Endothelial cell of umbilical vein (primary cell): ENCODE measurements around the gene BLTP1. TPM values are rescaled to one million over a fixed set of nuclear protein-coding genes. Genes with fewer than 3 reads are reported as not detected.

Experiments used
- BruUV-seq: library from RNA; stranded (reverse); fragments of 400-500 nt; replicated peaks from 2 replicates; lab custom pipeline; 2021; lab: Mats Ljungman, UMichigan
- CTCF ChIA-PET: fragments of 300-600, 350-600 bp; sonication (Branson Sonifier 250); formaldehyde crosslinking; loops from one replicate; lab custom pipeline; 2021; ENCODE audit warnings: antibody characterized with exemption, inconsistent platforms; lab: Charles Lee
- POLR2A ChIA-PET: fragments of 300-600, 350-600 bp; sonication (Branson Sonifier 250); formaldehyde crosslinking; loops from one replicate; lab custom pipeline; 2021; ENCODE audit warnings: antibody characterized with exemption, inconsistent platforms; lab: Charles Lee
- DNase-seq: peaks from one replicate; pipeline ENCODE4 v3.0.0-alpha.2; 2011; ENCODE audit warnings: low read depth, low spot score
- FAIRE-seq: peaks from 2 replicates; lab custom pipeline; 2011; peaks lifted over from hg19 to GRCh38; lab: Jason Lieb, UNC
- H2AFZ ChIP-seq: 2 replicates; pipeline ENCODE4 v1.6.0; 2012; ENCODE audit warnings: low read depth, low read length, control low read depth, inconsistent platforms
- H3K27ac ChIP-seq: 2 replicates; pipeline ENCODE4 v1.5.1; 2011; ENCODE audit warnings: low read depth, mild to moderate bottlenecking, control low read depth, low read length, moderate library complexity; ENCODE audit not compliant: insufficient read depth
- H3K27me3 ChIP-seq, 2 experiments: 2 replicates each; pipeline versions ENCODE4 v1.6.0 to v1.6.1; 2011; ENCODE audit warnings: low read length in 2 of 2, mixed read lengths in 1 of 2; ENCODE audit not compliant: control insufficient read depth in 2 of 2, insufficient read depth in 2 of 2
- H3K36me3 ChIP-seq, 2 experiments: 2 replicates in 1 of 2; 3 replicates in 1 of 2; pipeline ENCODE4 v1.5.1; 2011; ENCODE audit warnings: low read length in 2 of 2, mild to moderate bottlenecking in 1 of 2, moderate library complexity in 1 of 2; ENCODE audit not compliant: control insufficient read depth in 2 of 2, insufficient read depth in 2 of 2; ENCODE audit errors: extremely low read depth in 1 of 2
- H3K4me1 ChIP-seq: 3 replicates; pipeline ENCODE4 v1.5.1; 2011; ENCODE audit warnings: mild to moderate bottlenecking, low read length; ENCODE audit not compliant: control insufficient read depth, insufficient read depth; ENCODE audit errors: extremely low read depth
- H3K4me2 ChIP-seq: 2 replicates; pipeline ENCODE4 v1.6.1; 2011; ENCODE audit warnings: low read length, control low read depth, mixed read lengths; ENCODE audit not compliant: insufficient read depth
- H3K4me3 ChIP-seq, 3 experiments: fragments of 200-600 bp in 1 of 3; sonication (generic), shearing (Covaris generic) in 1 of 3; replicated peaks in 1 of 3; 2 replicates each; pipeline ENCODE4 v1.5.1; 2011 to 2016; ENCODE audit warnings: control low read depth in 3 of 3, low read length in 3 of 3, mild to moderate bottlenecking in 2 of 3, inconsistent platforms in 1 of 3, low read depth in 1 of 3, moderate library complexity in 1 of 3; ENCODE audit not compliant: insufficient read depth in 1 of 3
- H3K79me2 ChIP-seq: 2 replicates; pipeline ENCODE4 v1.6.0; 2012; ENCODE audit warnings: low read length, inconsistent platforms; ENCODE audit not compliant: control insufficient read depth, insufficient read depth
- H3K9ac ChIP-seq: replicated peaks from 2 replicates; pipeline ENCODE3; 2011; ENCODE audit warnings: low read length, control low read depth; ENCODE audit not compliant: insufficient read depth; ENCODE audit errors: extremely low read depth
- H3K9me1 ChIP-seq: replicated peaks from 3 replicates; pipeline ENCODE4 v1.6.0; 2011; ENCODE audit warnings: mild to moderate bottlenecking, low read length; ENCODE audit not compliant: control insufficient read depth, insufficient read depth; ENCODE audit errors: extremely low read depth
- H3K9me3 ChIP-seq: replicated peaks from 2 replicates; pipeline ENCODE4 v1.5.1; 2012; ENCODE audit warnings: low read length, inconsistent platforms; ENCODE audit not compliant: control insufficient read depth, insufficient read depth
- H4K20me1 ChIP-seq: replicated peaks from 2 replicates; pipeline ENCODE3; 2011; ENCODE audit warnings: mild to moderate bottlenecking, low read length; ENCODE audit not compliant: control insufficient read depth, insufficient read depth; ENCODE audit errors: extremely low read depth
- EZH2 ChIP-seq: IDR thresholded peaks from 2 replicates; pipeline ENCODE4 v1.6.1; 2012; ENCODE audit warnings: borderline replicate concordance, low read depth, mild to moderate bottlenecking, moderate library complexity, low read length, inconsistent platforms; ENCODE audit not compliant: severe bottlenecking
- FOS ChIP-seq: IDR thresholded peaks from 2 replicates; pipeline ENCODE4 v1.6.1; 2011; ENCODE audit warnings: mild to moderate bottlenecking, low read length, moderate library complexity, borderline replicate concordance; ENCODE audit not compliant: insufficient read depth
- GATA2 ChIP-seq: IDR thresholded peaks from 2 replicates; pipeline ENCODE4 v1.7.0; 2011; ENCODE audit warnings: low read depth, mild to moderate bottlenecking, moderate library complexity, mixed read lengths, low read length; ENCODE audit not compliant: insufficient read length, insufficient read depth
- JUN ChIP-seq: IDR thresholded peaks from 2 replicates; pipeline ENCODE4 v1.6.1; 2011; ENCODE audit warnings: borderline replicate concordance, low read depth; ENCODE audit not compliant: insufficient read length, insufficient read depth
- MYC ChIP-seq: IDR thresholded peaks from one replicate; pipeline ENCODE4 v1.6.1; 2011; ENCODE audit warnings: mild to moderate bottlenecking, low read depth, low read length
- POLR2A ChIP-seq: IDR thresholded peaks from 2 replicates; pipeline ENCODE4 v1.6.1; 2012; ENCODE audit warnings: low read depth, mild to moderate bottlenecking, control low read depth, low read length
- POLR2AphosphoS5 ChIP-seq: IDR thresholded peaks from 2 replicates; pipeline ENCODE4 v1.6.1; 2012; ENCODE audit warnings: low read depth, mild to moderate bottlenecking, control low read depth, low read length, moderate library complexity; ENCODE audit not compliant: insufficient read depth
- dilution Hi-C: fragments of 300-500 bp; cut with MboI; formaldehyde crosslinking; loops from one replicate; pipeline ENCODE4 v1.15.0; 2019; ENCODE audit warnings: low sequenced_read_pairs; ENCODE audit not compliant: extremely low pct_ligation_motif_present
- intact Hi-C: fragments of 100-400 bp; cut with micrococcal nuclease; formaldehyde crosslinking; loops from one replicate; pipeline ENCODE4 v1.10.0; 2022
- polyA plus RNA-seq, 4 experiments: library from polyadenylated mRNA; depleted of rRNA in 3 of 4; stranded (reverse) in 3 of 4; unstranded in 1 of 4; fragments of >200 nt; gene quantifications; 2 replicates each; pipeline versions ENCODE4 v1.2.1 to v1.2.3, GENCODE V29; 2011 to 2012; ENCODE audit warnings: missing spikeins in 1 of 4
- total RNA-seq: library from RNA; stranded (reverse); gene quantifications from 2 replicates; pipeline ENCODE4 v1.2.3, GENCODE V29; 2021
- TF ChIP-seq, protein P1 (sequence below): IDR thresholded peaks from 2 replicates; pipeline ENCODE4 v1.6.1; 2011; ENCODE audit not compliant: insufficient read depth, insufficient read length
- TF ChIP-seq, protein P2 (sequence below), 2 donors: IDR thresholded peaks; 1 replicate in 1 of 2; 2 replicates in 1 of 2; pipeline ENCODE4 v1.5.1; 2011; ENCODE audit warnings: low read length in 2 of 2, mild to moderate bottlenecking in 2 of 2, moderate library complexity in 2 of 2, control low read depth in 1 of 2, inconsistent platforms in 1 of 2, low read depth in 1 of 2; ENCODE audit not compliant: insufficient read depth in 1 of 2; ENCODE audit errors: extremely low read depth in 1 of 2

BLTP1 gene
- total and polyA plus RNA-seq, 2 donors (not counting 3 experiments of a cell fraction or from before 2014, with no cell fraction given), result 14.7 to 47.1 TPM

DNA sequence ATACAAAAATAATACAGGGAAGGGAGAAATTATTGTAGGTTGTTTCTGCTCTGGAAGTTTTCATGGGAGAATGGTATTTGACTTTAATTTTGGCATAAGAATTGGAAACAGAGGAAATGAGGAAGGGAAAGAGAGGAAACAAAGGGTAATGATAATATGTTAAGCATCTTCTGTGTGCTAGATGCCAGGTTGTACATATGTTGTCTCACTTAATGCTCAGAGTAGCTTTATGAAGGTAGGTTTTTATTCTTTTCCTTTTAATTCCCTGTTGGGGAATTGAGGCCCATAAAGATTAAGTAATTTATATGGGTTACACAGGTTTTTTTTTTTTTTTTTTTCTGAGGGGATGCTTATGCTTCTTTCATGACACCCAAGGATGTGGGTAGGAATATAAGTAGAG lies 19.2 kb downstream of the BLTP1 start:
- Histone ChIP-seq H3K27ac (no peak overlapping the region), H3K79me2 (peaks cover 15% of the 10 kb centered on the region), H4K20me1 (no peaks in the 10 kb centered on the region), H3K9ac (no peak overlapping the region), H3K4me2 (no peak overlapping the region), H3K9me3 (no peaks in the 10 kb centered on the region), H3K36me3 (peaks cover 0 to 2% of the 10 kb centered on the region in 2 experiments), H3K4me1 (no peaks in the 10 kb centered on the region), H3K27me3 (no peaks in the 10 kb centered on the region), H2AFZ (no peak overlapping the region), H3K9me1 (no peaks in the 10 kb centered on the region), H3K4me3 (no peak overlapping the region)
- FAIRE-seq (no peak), DNase-seq (no peak)
- CTCF ChIA-PET, result interaction anchor here (1.7 kb wide), 1 partner anchor 10 kb away, joined by 7 read pairs; no protein-coding TSS in a partner anchor
- POLR2A ChIA-PET, result no interaction called here
- dilution Hi-C loops (no loop called here), intact Hi-C loops (no loop called here)
- no peak for TF ChIP-seq POLR2AphosphoS5
- no peak for TF ChIP-seq EZH2
- TF ChIP-seq, protein P1, sequence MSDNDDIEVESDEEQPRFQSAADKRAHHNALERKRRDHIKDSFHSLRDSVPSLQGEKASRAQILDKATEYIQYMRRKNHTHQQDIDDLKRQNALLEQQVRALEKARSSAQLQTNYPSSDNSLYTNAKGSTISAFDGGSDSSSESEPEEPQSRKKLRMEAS, result no peak
- TF ChIP-seq, protein P2, sequence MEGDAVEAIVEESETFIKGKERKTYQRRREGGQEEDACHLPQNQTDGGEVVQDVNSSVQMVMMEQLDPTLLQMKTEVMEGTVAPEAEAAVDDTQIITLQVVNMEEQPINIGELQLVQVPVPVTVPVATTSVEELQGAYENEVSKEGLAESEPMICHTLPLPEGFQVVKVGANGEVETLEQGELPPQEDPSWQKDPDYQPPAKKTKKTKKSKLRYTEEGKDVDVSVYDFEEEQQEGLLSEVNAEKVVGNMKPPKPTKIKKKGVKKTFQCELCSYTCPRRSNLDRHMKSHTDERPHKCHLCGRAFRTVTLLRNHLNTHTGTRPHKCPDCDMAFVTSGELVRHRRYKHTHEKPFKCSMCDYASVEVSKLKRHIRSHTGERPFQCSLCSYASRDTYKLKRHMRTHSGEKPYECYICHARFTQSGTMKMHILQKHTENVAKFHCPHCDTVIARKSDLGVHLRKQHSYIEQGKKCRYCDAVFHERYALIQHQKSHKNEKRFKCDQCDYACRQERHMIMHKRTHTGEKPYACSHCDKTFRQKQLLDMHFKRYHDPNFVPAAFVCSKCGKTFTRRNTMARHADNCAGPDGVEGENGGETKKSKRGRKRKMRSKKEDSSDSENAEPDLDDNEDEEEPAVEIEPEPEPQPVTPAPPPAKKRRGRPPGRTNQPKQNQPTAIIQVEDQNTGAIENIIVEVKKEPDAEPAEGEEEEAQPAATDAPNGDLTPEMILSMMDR (IDR thresholded peaks at IDR 0.05; ENCODE audit: extremely low read depth in 1 of 2, insufficient read depth in 1 of 2, low read depth in 1 of 2, low read length in 2 of 2), result no peak
- no peak for TF ChIP-seq GATA2
- no peak for TF ChIP-seq FOS
- TF ChIP-seq POLR2A, result no peak
- TF ChIP-seq JUN, result no peak
- TF ChIP-seq MYC, result no peak
- no TSS peak for BruUV-seq
